Fibroblast of lung (primary cell): ENCODE data around the gene TLL2. TPM values are rescaled to one million over a fixed set of nuclear protein-coding genes. Genes with fewer than 3 reads are reported as not detected.

Source experiments
- DNase-seq, 2 donors: peaks; one replicate each; pipeline versions ENCODE4 v3.0.0 to v3.0.0-alpha.2; 2010; ENCODE audit warnings: low read depth in 2 of 2
- H2AFZ ChIP-seq: 2 replicates; pipeline ENCODE4 v1.5.1; 2012; ENCODE audit warnings: low read length, control low read depth, inconsistent platforms
- H3K27ac ChIP-seq: 2 replicates; pipeline ENCODE4 v1.5.1; 2011; ENCODE audit warnings: low read length, control low read depth; ENCODE audit not compliant: insufficient read depth
- H3K27me3 ChIP-seq: 2 replicates; pipeline ENCODE4 v1.5.1; 2011; ENCODE audit warnings: mild to moderate bottlenecking, low read length; ENCODE audit not compliant: control insufficient read depth, insufficient read depth
- H3K36me3 ChIP-seq: 2 replicates; pipeline ENCODE4 v1.5.1; 2011; ENCODE audit warnings: low read length; ENCODE audit not compliant: control insufficient read depth, insufficient read depth
- H3K4me1 ChIP-seq: 2 replicates; pipeline ENCODE4 v1.5.1; 2011; ENCODE audit warnings: low read length; ENCODE audit not compliant: control insufficient read depth, insufficient read depth; ENCODE audit errors: extremely low read depth
- H3K4me2 ChIP-seq: 2 replicates; pipeline ENCODE4 v1.5.1; 2011; ENCODE audit warnings: low read length, control low read depth; ENCODE audit not compliant: insufficient read depth; ENCODE audit errors: extremely low read depth
- H3K4me3 ChIP-seq, 4 experiments: fragments of 200-600 bp in 1 of 4; sonication (generic) in 1 of 4; replicated peaks in 1 of 4; 2 replicates each; pipeline ENCODE4 v1.5.1; 2011 to 2016; ENCODE audit warnings: low read length in 4 of 4, low read depth in 3 of 4, mild to moderate bottlenecking in 3 of 4, control low read depth in 2 of 4, inconsistent platforms in 1 of 4, mixed read lengths in 1 of 4; ENCODE audit not compliant: insufficient read depth in 1 of 4; ENCODE audit errors: control extremely low read depth in 1 of 4
- H3K79me2 ChIP-seq: 2 replicates; pipeline ENCODE4 v1.5.1; 2012; ENCODE audit warnings: mild to moderate bottlenecking, low read length, inconsistent platforms; ENCODE audit not compliant: control insufficient read depth, insufficient read depth
- H3K9ac ChIP-seq: 2 replicates; pipeline ENCODE4 v1.5.1; 2011; ENCODE audit warnings: mild to moderate bottlenecking, low read length, control low read depth; ENCODE audit not compliant: insufficient read depth
- H3K9me3 ChIP-seq: 2 replicates; pipeline ENCODE4 v1.5.1; 2012; ENCODE audit warnings: low read depth, low read length; ENCODE audit not compliant: control insufficient read depth, insufficient read depth
- H4K20me1 ChIP-seq: 2 replicates; pipeline ENCODE4 v1.5.1; 2011; ENCODE audit warnings: low read length; ENCODE audit not compliant: control insufficient read depth, insufficient read depth; ENCODE audit errors: extremely low read depth
- EZH2 ChIP-seq: IDR thresholded peaks from 2 replicates; pipeline ENCODE4 v1.5.1; 2012; ENCODE audit warnings: low read length, control low read depth, mild to moderate bottlenecking; ENCODE audit errors: missing control alignments
- polyA plus RNA-seq, 2 donors: library from polyadenylated mRNA; depleted of rRNA in 1 of 2; stranded (reverse) in 1 of 2; unstranded in 1 of 2; fragments of >200 nt; gene quantifications; 2 replicates each; pipeline ENCODE4 v1.2.1, GENCODE V29; 2011 to 2012; ENCODE audit warnings: missing spikeins in 1 of 2
- total RNA-seq: library from RNA; depleted of rRNA; stranded (reverse); fragments of >200 nt; gene quantifications from 2 replicates; pipeline ENCODE4 v1.2.1, GENCODE V29; 2014
- TF ChIP-seq, protein P1 (sequence below), 2 donors: IDR thresholded peaks in 1 of 2; conservative IDR thresholded peaks in 1 of 2; 1 replicate in 1 of 2; 2 replicates in 1 of 2; pipeline ENCODE4 v1.5.1; 2011 to 2012; ENCODE audit warnings: low read length in 2 of 2, control low read depth in 1 of 2, inconsistent platforms in 1 of 2, low read depth in 1 of 2, mild to moderate bottlenecking in 1 of 2

Gene TLL2
- total and polyA plus RNA-seq, 2 donors (not counting 1 experiment from before 2014, with no cell fraction given) = 0.05 to 0.17 TPM

DNA sequence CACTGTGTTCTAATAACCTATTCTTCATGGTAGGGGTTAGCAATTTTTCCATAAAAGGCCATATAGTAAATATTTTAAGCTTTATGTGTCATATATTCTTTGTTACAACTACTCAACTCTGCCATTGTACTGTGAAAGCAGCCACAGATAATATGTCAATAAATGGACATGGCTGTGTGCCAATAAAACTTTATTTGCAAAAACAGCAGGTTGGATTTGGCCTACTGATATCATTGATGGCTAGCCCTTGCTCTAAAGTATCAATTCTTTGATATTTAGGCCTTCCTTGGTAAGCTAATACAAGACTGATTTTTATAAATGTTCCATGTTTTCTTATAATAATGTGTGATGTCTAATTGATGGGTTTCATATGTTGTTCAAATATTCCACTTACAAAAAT lies 77.7 kb downstream of the TLL2 start:
- no peaks in the 10 kb centered on the region for H3K9me3 ChIP-seq
- H3K27ac ChIP-seq = no peak overlapping the region
- no peaks in the 10 kb centered on the region for H3K27me3 ChIP-seq
- TF ChIP-seq, protein P1, sequence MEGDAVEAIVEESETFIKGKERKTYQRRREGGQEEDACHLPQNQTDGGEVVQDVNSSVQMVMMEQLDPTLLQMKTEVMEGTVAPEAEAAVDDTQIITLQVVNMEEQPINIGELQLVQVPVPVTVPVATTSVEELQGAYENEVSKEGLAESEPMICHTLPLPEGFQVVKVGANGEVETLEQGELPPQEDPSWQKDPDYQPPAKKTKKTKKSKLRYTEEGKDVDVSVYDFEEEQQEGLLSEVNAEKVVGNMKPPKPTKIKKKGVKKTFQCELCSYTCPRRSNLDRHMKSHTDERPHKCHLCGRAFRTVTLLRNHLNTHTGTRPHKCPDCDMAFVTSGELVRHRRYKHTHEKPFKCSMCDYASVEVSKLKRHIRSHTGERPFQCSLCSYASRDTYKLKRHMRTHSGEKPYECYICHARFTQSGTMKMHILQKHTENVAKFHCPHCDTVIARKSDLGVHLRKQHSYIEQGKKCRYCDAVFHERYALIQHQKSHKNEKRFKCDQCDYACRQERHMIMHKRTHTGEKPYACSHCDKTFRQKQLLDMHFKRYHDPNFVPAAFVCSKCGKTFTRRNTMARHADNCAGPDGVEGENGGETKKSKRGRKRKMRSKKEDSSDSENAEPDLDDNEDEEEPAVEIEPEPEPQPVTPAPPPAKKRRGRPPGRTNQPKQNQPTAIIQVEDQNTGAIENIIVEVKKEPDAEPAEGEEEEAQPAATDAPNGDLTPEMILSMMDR (conservative IDR thresholded peaks at IDR 0.05 in 1 of 2, IDR thresholded peaks at IDR 0.05 in 1 of 2; ENCODE audit: low read depth in 1 of 2, low read length in 2 of 2) = no peak
- no peak for TF ChIP-seq EZH2
- no peaks in the 10 kb centered on the region for H3K79me2 ChIP-seq
- no peak overlapping the region for H2AFZ ChIP-seq
- no peak overlapping the region for H3K9ac ChIP-seq
- H3K4me1 ChIP-seq = no peaks in the 10 kb centered on the region
- H3K4me2 ChIP-seq = no peak overlapping the region
- no peaks in the 10 kb centered on the region for H4K20me1 ChIP-seq
- H3K4me3 ChIP-seq = no peak overlapping the region
- H3K36me3 ChIP-seq = no peaks in the 10 kb centered on the region
- no peak for DNase-seq

DNA sequence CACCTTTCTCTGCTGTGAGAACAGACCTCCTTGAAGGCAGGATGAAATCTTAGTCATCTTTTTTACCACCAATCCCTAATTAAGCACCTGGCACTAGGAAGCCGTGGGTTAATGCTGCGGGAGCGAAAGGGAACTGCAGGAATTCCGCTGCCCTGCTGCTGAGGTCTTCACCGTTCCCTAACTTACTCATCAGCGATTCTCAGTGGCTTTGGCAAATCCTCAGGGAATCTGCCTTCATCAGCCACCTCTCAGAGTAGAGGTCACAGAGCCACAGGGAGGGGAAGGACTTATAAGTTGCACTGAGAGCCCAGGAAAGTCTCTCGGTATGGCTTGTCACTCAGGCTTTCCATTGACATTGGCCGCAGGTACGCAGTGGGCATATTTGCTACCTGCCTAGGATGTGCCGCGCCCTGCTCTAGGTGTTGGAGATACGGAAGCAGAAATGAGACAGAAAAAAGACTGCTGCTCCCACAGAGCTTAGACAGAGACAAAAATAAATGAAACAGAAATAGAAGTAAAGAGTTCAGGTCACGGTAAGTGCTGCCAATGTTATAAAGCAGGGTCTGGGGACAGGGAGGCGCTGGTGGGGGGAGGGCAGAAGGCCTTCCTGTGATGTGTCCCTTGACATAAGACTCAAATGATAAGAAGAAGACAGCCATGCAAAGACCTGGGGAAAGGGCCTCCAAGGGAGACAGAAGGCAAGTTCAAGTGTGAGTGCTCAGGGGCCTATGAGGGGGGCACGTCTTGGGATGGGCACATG lies 82.3 kb downstream of the TLL2 start:
- Histone ChIP-seq H3K9ac (no peak overlapping the region), H3K4me2 (no peak overlapping the region), H3K4me3 (no peak overlapping the region), H2AFZ (no peak overlapping the region), H4K20me1 (no peaks in the 10 kb centered on the region), H3K4me1 (no peaks in the 10 kb centered on the region), H3K79me2 (no peaks in the 10 kb centered on the region), H3K27ac (no peak overlapping the region), H3K9me3 (no peaks in the 10 kb centered on the region), H3K36me3 (no peaks in the 10 kb centered on the region), H3K27me3 (no peaks in the 10 kb centered on the region)
- DNase-seq = no peak
- TF ChIP-seq, protein P1 (conservative IDR thresholded peaks at IDR 0.05 in 1 of 2, IDR thresholded peaks at IDR 0.05 in 1 of 2; ENCODE audit: low read depth in 1 of 2, low read length in 2 of 2) = no peak
- no peak for TF ChIP-seq EZH2

DNA sequence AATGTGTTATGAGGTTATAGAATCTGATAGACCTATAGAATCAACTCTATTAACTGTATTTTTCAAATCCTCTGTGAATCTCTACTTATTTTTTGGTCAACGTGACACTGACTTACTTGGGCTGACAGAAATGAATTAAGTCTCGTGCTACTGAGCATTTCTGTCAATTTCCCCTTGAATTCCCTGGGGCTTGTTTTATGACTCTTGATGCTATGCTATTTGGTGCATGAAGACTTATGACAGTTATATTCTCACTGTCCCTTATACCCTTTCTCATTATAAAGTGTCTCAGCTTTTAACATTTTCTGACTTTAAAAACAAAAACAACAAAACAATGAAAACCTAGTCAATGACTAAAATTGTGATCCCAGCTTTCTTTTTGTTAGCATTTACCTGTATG lies 86.4 kb downstream of the TLL2 start:
- H3K36me3 ChIP-seq = no peaks in the 10 kb centered on the region

More for the DNA sequence above, 86.4 kb downstream of the TLL2 start:
- no peak overlapping the region for H3K9ac ChIP-seq
- H3K4me2 ChIP-seq = no peak overlapping the region
- H3K27ac ChIP-seq = no peak overlapping the region
- no peaks in the 10 kb centered on the region for H3K79me2 ChIP-seq
- no peak overlapping the region for H3K4me3 ChIP-seq
- TF ChIP-seq, protein P1 (conservative IDR thresholded peaks at IDR 0.05 in 1 of 2, IDR thresholded peaks at IDR 0.05 in 1 of 2; ENCODE audit: low read depth in 1 of 2, low read length in 2 of 2) = no peak
- TF ChIP-seq EZH2 = no peak
- H3K9me3 ChIP-seq = no peaks in the 10 kb centered on the region
- no peak overlapping the region for H2AFZ ChIP-seq
- H3K27me3 ChIP-seq = no peaks in the 10 kb centered on the region
- no peak for DNase-seq
- no peaks in the 10 kb centered on the region for H4K20me1 ChIP-seq
- H3K4me1 ChIP-seq = no peaks in the 10 kb centered on the region
